ENCODE results near the gene REC8. TPM values are rescaled to one million over a fixed set of nuclear protein-coding genes. Genes with fewer than 3 reads are reported as not detected.

Gene REC8
- total RNA-seq, 1 donor from 2014 or later, result 18.5 TPM

DNA sequence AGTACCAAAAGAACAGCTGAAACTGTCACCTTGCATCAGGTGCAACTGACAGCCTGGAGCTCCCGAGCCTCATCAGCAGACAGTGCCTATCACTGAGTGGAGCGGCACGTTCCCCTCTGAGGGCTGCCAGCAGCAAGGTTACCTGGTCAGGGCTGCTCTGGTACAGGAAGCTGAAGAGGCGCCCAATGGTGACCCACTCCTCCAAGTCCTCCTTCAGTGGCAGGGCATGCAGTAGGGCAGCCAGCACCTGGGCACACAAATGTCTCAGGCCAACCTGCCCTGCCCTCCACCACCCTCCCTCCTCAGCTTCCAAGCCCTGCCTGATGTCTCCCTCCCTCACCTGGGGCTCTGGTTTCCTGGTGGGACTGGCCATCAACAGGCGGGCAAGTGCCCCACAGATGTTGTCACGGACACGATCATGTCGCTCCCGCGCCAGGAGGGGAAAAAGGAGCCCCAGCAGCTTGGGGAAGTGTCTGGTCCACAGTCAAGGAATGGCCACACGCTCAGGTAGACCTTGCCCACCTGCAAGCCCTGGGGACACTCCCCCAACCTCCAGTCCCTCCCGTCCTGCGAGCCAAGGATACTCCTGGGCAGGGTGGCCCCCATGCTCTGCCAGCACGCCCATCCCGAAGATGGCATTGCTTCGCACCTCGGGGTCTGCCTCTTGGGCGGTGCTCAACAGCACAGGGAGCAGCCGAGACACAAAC, 9.6 kb downstream of the REC8 start:
- intact Hi-C loops (cut with DNase I), result no loop called here
- Histone ChIP-seq H3K4me1 (no peaks in the 10 kb centered on the region), H3K4me3 (no peak overlapping the region), H3K9me3 (no peaks in the 10 kb centered on the region), H3K27ac (no peak overlapping the region), H3K27me3 (no peaks in the 10 kb centered on the region), H3K36me3 (peaks cover 100% of the 10 kb centered on the region)
- TF ChIP-seq, protein P1, sequence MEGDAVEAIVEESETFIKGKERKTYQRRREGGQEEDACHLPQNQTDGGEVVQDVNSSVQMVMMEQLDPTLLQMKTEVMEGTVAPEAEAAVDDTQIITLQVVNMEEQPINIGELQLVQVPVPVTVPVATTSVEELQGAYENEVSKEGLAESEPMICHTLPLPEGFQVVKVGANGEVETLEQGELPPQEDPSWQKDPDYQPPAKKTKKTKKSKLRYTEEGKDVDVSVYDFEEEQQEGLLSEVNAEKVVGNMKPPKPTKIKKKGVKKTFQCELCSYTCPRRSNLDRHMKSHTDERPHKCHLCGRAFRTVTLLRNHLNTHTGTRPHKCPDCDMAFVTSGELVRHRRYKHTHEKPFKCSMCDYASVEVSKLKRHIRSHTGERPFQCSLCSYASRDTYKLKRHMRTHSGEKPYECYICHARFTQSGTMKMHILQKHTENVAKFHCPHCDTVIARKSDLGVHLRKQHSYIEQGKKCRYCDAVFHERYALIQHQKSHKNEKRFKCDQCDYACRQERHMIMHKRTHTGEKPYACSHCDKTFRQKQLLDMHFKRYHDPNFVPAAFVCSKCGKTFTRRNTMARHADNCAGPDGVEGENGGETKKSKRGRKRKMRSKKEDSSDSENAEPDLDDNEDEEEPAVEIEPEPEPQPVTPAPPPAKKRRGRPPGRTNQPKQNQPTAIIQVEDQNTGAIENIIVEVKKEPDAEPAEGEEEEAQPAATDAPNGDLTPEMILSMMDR (IDR thresholded peaks at IDR 0.05), result no peak
- no peak for ATAC-seq
- DNase-seq, result no peak

DNA sequence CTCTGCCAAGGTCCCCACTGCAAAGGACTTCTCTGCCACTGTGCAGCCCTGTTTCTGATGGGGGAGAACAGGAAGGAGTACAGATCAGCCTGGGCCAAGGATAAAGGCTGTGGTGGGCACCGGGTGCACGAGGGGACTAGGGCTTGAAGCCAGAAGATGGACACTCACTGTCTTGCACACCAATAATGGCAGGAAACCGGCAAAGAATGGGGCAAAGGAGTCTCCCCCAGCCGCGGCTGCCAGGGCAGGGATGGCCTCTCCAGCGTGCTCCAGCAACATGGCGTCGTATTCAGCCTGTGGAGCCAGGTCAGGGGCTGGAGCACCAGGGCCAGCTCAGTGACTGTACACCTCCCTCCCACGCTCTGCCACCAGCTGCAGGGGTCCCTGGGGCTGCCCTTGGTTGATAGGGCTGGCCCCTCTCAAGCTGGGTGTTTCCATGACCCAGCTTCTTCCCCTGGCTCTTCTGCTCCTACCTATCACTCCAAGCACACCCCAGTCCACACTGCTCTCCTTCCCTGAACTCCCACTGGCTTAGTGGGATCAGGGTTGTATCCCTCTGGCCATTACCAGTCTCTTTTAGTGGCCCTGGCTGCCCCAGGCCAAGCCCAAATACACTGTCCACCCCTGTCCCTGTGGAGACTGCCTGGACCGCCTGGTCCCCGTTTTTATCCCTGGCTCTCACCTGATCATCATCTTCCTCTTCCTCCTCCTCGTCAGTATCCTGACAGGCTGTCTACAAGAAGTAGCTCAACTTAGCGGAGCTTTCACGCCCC, 10.4 kb downstream of the REC8 start:
- H3K4me1 ChIP-seq, result no peaks in the 10 kb centered on the region
- H3K27ac ChIP-seq, result no peak overlapping the region
- ATAC-seq, result no peak
- peaks cover 94% of the 10 kb centered on the region for H3K36me3 ChIP-seq
- no peak overlapping the region for H3K4me3 ChIP-seq
- DNase-seq, result no peak
- TF ChIP-seq, protein P1 (IDR thresholded peaks at IDR 0.05), result no peak
- H3K27me3 ChIP-seq, result no peaks in the 10 kb centered on the region
- intact Hi-C loops (cut with DNase I), result no loop called here
- no peaks in the 10 kb centered on the region for H3K9me3 ChIP-seq

DNA sequence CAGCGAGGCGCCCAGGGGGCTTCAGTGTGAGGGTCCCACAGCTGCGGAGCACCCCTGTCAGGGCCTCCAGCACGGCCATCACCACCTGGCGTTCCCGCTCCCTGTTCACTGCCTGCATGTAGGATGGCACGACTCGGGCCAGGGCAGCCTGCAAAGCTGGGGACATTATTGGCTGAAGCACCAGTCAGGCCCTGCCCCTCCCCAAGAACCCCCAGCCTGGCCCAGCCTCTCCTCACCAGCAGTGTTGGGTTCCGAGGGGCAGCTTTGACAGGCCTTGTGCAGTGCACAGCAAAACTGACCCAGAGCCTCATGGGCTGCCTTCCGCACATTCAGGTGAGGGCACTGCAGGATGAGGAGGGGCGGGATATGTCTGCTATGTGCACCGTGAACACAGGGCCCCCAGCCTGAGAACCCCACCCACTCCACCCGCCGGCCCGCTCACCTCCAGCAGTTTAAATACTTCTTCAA, 11.2 kb downstream of the REC8 start:
- Histone ChIP-seq H3K9me3 (no peaks in the 10 kb centered on the region), H3K27me3 (no peaks in the 10 kb centered on the region), H3K4me3 (no peak overlapping the region), H3K27ac (no peak overlapping the region), H3K36me3 (peaks cover 86% of the 10 kb centered on the region), H3K4me1 (peaks cover 7% of the 10 kb centered on the region)
- DNase-seq (no peak), ATAC-seq (no peak)
- TF ChIP-seq, protein P1 (IDR thresholded peaks at IDR 0.05), result no peak
- intact Hi-C loops (cut with DNase I), result no loop called here

DNA sequence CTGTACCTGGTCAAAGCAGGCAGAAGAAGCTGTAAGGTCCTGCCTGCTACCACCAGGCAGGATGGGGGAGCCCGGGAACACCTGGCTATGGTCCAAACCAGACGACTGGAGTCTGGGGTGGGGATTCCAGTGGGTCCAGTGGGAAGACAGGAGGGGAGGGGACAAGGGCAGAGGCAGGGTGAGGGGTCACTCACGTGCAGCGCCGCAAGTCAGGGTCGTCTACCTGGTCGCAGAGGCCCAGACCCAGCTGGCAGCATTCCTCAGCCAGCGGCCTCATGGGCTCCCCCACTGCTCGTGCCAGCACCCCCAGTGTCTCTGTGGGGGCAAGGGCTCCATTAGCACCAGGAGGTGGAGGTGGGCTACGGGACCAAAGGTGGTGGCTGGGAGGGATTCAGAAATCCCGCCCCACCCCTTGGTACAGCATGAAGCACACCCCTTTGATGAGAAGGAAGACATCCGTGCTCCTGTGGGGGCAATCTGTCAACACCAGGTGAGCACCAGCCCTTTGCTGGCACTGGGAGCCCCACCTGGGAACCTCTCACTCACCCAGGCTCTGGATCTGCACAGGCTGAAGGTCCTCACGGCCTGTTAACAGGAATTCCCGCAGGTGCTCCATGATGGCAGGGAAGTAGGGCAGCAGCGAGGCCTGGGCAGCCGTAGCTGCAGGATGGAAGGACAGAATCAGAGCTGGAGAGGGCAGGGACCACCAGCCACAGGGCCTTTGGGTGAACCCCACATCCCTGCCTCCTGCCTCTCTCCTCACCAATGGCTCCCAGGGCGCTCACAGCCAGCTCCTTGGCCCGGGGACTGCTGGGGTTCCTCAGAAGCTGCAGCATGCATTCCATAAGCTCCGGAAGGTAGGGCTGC, 12.5 kb downstream of the REC8 start:
- Histone ChIP-seq H3K4me3 (no peak overlapping the region), H3K9me3 (no peaks in the 10 kb centered on the region), H3K27me3 (no peaks in the 10 kb centered on the region), H3K4me1 (peaks cover 15% of the 10 kb centered on the region), H3K27ac (no peak overlapping the region), H3K36me3 (peaks cover 73% of the 10 kb centered on the region)
- TF ChIP-seq, protein P1 (IDR thresholded peaks at IDR 0.05), result no peak
- no peak for DNase-seq
- no peak for ATAC-seq
- intact Hi-C loops (cut with DNase I), result no loop called here

DNA sequence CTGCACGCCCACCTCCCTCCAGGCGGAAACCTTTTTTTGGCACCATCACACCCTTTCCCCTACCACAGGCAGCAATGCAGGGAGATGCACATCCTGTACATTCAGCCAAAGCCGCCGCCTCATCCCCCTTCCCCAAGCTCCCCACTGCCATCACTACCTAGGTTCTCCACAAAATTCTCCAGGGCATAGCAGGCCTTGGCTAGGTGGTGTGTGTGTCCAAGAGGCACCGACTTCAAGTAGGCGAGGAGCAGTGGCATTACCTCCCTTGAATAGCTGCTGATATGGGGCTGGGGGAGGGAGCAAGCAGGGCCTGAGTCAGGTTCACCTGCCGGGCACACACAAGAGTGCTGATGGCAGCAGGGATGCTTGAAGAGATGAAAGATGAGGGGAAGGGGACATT, 13.1 kb downstream of the REC8 start:
- Histone ChIP-seq H3K4me3 (no peak overlapping the region), H3K27ac (no peak overlapping the region), H3K4me1 (peaks cover 17% of the 10 kb centered on the region), H3K27me3 (no peaks in the 10 kb centered on the region), H3K36me3 (peaks cover 66% of the 10 kb centered on the region), H3K9me3 (no peaks in the 10 kb centered on the region)
- TF ChIP-seq, protein P1 (IDR thresholded peaks at IDR 0.05), result no peak
- DNase-seq (no peak), ATAC-seq (no peak)
- intact Hi-C loops (cut with DNase I), result no loop called here

Measured in upper lobe of right lung (tissue), 1 donor.